GM19193 (cell line): ENCODE results near the gene ABI1.

ENCODE experiments used
- POLR2A ChIP-seq: IDR thresholded peaks from 4 replicates; pipeline ENCODE4 v1.6.1; 2011; ENCODE audit not compliant: insufficient read depth, insufficient read length; ENCODE audit errors: extremely low read depth

Gene ABI1

DNA sequence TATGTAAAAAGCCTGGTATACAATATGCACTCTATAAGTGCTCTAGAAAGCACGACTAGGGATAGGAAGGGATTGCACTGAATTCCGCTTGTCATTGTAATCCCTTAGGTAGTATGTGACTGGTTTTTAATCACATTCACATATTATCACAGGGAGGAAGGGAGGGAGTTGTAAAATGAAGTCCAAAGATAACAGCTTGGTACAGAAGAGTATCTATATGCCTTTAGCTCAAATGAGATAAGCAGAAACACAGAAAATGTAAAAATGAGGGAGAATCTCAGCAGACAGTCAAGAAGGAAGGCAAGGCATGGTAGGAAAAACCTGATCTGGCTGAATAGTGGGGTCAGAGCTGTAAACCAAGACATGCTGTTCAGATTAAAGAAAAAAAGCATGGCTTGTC, 63.4 kb downstream of the ABI1 start:
- TF ChIP-seq POLR2A: no peak

DNA sequence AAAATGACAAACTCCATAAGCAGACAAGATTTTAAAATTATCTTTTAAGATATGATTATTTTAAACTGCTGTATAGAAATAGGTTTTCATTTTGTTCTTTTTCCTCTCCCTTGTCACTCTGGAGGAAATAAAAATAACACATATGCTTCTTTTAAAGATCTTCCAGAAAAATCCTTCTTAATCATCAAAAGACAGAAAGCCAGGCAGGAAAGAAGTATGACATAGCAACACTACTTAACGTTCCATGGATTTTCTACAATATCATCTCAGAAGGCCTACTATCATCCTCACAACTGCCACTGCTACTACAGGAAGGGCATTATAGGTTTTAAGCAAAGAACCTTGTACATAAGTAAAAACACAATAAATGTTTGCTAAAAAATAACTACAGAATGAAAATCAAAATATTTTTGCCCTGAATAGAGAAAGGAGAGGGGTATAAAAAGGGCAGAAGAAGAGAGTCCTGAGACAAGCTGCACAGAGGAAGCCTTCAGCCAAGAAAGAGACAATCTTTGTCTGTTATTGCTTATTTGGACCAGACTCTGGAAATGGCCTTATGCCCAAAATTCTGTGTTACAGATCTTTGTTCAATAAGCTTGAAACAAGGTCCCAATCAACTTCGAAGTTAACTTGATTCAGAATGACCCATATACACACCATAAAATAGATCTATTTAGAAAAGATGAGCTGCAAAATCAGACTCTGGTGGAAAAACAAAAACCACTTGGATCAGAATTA, 67.8 kb downstream of the ABI1 start:
- no peak for TF ChIP-seq POLR2A

DNA sequence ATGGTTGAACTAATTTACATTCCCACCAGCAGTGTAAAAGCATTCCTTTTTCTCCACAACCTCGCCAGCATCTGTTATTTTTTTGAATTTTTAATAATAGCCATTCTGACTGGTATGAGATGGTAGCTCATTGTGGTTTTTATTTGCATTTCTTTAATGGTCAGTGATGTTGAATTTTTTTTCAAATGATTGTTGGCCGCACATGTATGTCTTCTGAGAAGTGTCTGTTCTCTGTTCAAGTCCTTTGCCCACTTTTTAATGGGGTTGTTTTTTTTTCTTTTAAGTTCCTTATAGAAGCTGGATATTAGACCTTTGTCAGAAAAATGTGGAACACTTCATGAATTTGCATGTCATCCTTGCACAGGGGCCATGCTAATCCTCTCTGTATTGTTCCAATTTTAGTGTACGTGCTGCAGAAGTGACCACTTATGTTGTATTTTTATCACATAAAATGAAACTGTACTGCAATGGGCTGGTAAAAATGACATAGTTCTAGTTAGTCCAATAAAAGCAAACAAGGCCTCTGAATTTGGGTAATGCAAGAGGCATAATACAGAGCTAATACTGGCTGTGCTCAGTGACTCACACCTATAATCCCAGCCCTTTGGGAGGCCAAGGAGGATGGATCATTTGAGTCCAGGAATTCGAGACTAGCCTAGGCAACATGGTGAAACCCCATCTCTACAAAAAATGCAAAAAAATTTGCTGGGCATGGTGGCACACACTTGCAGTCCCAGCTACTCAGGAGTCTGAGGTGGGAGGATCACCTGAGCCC, 70.3 kb downstream of the ABI1 start:
- no peak for TF ChIP-seq POLR2A

DNA sequence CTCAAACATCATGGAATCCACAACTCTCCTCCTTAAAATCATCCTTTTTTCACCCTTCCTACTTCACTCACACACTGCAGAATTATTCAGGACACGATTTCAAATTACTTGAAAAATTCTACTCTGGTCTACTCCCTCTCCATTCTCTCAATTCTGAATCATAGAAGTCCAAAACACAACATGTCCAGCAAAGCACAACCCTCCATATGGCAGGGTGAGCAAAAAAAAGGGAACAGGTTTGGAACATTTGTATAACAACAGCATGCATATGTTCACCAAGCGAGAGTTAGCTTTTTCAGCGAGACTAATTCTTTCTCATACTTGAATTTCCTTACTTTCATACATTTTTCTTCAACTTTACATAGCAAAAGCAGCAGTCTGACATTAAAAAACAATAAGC, 73.4 kb downstream of the ABI1 start:
- no peak for TF ChIP-seq POLR2A

DNA sequence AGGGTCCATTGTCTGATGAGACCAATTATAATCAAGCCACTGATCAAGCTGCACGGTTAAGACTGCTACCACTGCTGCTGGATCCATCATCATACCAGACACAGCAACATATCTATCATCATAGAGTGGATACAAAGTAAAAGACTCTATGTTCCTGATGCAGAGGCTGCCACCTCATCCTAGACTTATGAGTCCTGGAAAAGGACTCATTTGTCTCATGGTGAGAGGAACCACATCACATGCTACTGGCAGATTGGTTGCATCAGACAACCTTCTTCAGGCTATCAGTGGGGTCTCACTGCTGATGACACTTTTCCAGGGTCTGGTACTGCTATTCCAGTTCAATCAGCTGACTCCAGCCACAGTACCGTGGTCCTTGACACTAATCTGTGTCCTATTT, 79.0 kb downstream of the ABI1 start:
- TF ChIP-seq POLR2A: no peak

DNA sequence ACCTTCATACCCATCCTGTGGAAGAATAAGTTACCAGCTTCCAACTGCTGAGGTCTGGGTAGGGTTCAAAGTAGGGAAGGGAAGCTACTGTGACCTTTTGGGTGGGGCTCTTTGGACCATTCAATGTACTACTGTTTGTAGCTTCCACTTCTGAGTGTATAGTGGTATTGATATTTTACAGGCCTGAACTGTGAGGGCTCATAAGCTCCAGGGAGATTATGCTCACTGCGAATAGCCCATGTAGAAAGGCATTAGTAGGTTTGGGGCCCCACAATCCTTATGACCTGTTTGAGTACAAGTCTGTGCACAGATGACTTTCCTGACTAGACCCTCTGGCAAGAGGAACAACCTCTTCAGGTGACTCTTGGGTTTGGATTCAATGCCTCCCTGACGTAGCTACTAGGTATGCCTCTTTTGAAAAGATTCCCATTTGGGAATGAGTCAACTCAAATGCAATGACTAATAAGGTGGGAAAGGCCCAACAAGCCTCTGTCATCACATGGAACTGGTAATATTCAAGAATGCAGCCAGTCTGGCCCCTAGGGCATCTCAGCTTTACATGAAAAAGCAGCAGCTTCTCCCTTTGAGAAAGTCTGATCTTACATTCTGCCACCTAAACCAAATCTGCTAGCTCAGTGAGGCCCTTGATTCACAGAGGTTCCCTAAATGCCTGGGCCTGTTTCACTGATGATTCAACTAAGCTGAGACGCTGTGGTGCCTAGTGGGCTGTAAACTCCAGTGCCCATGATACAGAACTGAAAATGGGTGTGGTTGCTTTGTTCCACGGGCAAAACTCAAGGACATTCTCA, 79.8 kb downstream of the ABI1 start:
- TF ChIP-seq POLR2A: no peak

DNA sequence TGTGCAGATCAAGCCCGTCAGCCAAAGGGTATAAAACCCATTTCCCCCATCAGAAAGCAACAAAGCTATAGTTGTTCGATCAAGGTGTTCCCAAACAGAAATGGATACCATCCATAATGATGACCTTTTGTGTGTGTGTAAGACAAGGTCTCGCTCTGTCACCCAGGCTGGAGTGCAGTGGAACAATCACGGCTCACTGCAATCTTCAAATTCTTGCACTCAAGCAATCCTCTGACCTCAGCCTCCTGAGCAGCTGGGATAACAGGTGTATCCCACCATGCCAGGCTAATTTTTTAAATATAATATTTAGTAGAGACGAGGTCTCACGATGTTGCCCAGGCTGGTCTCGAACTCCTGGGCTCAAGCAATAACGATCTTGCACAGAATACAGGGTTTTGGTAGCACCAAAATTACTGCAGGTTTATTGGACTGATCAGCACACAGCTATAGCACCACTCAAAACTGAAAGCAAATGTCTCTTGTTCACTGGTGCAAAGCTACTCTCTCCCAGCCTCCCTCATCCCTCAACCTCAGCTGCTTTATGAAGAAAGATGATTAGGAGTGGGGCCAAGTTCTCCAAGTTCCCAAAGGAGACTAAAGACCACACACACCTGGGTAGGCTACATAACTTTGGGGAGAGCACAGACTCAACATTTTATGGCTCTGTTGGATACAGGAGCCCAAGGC, 80.5 kb downstream of the ABI1 start:
- no peak for TF ChIP-seq POLR2A

DNA sequence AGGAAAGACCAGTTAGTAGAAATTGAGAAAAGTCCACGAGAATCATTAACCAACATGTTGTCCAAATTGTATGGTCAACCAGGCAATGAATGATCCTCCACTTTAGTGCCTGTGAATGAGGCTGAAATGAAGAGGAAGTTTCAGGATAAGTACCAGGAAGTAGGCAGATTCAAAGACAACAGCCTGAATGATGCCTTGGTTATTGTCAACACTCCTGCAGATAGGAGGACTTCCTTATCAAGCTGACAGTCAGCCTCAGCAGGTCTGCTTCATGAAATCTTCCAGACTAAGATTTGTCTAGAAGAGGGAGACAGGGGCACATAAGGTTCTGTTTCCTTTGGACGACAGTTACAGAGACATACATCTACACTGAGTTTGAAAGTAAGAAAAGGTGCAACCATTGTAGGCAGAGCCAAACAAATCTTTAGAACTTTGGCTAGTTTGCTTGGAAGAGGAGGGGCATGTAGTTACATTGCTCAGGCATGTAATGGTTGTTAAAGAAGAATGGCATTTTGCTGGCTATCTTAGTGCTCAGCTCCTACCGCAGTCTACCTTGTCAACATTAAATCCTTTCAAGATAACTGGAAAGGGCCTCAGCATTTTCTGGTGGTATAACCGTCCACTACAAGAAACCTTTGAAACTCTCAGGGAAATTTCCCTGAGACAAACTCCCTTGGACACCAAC, 81.4 kb downstream of the ABI1 start:
- TF ChIP-seq POLR2A: no peak

DNA sequence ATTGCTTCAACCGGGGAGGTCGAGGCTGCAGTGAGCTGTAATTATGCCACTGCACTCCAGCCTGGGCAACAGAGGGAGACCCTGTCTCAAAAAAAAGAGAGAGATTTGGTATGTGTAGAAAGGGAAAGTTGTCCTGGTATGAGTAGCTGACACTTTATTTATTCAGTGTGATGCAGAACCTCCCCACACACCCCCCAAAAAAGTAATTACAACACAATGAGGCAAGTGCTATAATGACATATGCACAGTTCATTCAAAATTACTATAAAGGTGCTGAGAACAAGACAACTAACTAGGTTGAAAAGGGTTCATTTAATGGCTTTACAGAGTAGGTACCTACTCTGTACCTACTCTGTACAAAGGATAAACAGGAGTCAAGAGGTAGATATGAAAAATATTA, 83.1 kb downstream of the ABI1 start:
- no peak for TF ChIP-seq POLR2A

DNA sequence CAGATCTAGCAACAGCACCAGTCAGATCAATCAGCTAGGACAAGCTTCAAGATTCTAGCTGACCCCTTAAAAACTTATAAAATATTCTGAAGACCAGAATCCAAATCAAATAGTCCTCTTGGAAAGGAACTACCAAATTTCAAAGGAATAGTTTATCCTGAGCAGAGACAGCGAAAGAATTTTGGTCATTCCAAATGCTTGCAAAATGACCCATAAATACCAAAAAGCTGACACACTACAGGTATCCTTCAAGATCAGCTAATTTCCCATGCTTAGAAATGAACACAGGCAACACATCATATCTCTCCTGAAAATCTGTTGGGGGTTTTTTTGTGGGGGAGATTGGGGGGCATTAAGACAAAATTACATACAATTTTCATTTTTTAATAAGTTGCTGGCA, 84.5 kb downstream of the ABI1 start:
- TF ChIP-seq POLR2A: no peak

DNA sequence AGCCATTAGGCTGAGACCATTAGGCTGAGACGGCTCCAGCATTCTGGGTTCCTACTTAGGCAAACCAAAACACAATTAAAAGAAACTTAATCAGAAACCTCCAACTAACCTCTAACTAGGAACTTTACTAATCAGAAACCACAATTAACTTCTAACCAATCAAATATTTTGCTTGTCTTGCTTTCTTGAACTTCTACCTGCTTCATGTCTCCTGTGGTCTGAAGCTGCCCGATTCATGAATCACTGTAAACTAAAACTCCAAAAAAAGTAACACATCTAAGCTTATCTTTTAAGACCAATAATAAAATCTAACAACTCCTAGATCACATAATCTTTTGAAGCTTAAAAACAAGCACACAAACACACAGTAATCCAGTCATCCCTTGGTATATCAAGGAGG, 87.1 kb downstream of the ABI1 start:
- no peak for TF ChIP-seq POLR2A

DNA sequence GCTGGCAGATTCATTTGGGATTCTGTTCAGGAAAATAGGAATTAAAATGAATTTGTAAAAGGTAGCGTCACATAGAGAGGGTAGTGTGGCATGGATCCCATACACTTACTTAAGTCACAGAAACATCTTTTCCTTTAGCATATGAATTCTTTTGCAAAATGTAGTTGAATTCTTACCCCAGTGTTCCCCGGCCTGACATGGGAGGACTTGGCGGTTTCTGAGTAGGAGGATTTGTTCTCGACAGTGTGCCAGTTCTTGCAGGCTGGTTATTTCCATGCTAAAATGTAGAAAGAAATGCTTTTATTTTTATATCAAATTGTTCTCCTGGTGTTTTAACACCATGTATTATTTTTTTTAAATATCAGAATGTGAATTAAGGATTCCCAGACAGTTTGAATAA, 90.7 kb downstream of the ABI1 start:
- TF ChIP-seq POLR2A: no peak

DNA sequence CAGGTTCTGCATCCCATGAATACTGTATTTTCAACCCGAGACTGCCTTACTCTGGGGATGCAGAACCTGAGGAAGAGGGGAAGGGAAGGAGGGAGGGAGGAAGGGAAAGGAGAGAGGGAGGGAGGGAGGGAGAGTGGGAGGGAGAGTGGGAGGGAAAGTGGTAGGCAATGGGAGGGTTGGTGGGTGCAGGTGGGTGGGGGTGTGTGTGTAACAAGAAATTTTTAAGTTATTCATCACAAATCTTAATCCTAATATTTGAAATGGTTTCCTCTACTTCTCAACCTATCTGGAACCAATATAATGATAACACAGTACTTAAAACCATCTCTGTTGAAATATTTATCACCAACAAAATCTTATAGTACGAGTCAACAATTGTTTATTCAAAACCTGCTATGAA, 95.2 kb downstream of the ABI1 start:
- no peak for TF ChIP-seq POLR2A

DNA sequence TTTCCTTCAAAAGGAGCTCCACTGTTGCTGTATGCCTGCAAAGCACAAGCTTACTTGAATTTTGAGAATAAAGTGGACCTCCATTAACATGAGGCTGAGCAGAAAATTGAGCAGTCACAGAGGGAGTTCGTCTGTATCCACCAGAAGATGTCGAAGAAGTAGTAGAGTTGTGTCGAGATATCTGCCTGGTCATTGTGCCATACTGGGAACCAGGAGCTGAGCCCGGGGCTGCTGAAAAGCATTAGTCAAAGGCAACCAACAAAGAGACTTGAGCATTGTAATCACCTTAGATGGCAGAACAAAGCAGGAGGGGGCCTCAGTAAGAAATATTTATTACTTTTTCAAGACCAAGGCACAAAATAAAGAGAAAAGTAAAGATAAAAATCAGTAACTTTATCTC, 101.8 kb downstream of the ABI1 start:
- no peak for TF ChIP-seq POLR2A

DNA sequence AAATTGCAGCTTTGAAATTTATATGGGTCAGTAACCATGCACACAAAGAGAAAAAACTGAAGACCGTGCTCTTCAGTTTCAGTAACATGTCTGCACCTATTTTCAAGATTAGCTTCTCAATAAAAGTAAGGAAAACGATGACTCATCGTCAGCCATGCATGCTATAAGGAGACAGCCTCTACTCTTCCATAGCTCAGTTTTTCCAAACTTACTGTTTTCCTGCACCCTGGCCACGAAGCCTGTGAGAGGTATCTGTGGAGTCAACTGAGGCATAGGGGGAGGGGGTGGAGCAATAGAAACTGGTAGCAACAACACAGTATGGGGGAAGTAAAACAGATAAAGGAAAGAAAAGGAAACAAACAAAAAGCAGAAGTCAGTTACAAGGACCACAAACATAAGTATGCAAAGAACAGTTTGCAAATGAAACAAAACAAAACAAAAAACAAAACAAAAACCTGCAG, 105.3 kb downstream of the ABI1 start:
- no peak for TF ChIP-seq POLR2A

DNA sequence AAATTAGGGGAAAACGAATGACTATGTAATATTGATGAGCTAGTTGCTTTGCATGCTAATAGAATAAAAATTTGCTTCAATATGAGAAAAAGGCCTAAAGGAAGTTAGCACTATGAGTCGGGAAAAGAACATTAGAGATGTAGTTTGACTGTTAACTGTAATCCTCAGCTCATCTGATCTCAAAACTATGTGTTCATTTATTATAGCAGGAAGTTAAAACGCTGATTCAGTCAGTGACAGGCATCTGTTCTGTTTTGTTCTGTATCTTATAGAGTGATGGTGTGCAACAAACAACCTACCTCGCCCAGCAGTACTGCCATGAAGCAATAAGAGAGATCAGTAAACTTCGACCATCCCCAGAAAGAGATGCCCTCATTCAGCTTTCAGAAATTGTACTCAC, 114.7 kb downstream of the ABI1 start:
- TF ChIP-seq POLR2A: no peak
